ENCODE results near the gene MUC4. TPM values are rescaled to one million over a fixed set of nuclear protein-coding genes. Genes with fewer than 3 reads are reported as not detected.
A peak's percentile ranks its signal among the peaks of the same experiment; 100 is the strongest.

The MUC4 gene
- total and polyA plus RNA-seq, 10 of the 15 experiments (the other 5 are each of a cell fraction or from before 2014, with no cell fraction given) = 0.02 to 0.46 (median 0.27) TPM; not detected in 4

DNA sequence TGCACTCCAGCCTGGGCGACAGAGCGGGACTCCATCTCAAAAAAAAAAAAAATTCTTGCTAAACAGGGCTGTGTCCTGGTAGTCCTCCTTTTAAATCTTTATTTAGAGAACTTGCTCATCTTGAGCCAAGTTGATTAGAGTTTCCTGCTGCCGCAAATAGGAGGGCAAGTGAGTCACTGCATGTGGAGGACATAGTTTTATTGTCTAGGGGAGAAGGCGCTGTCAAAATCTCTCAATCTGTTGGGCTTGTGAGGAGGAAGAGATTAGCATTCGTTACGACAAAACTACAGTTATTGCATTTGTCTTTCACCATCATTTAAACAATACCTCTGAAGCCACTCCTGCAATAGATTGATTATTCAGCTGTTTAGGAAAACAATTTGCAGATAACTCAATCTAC, 11.5 kb downstream of the MUC4 start:
- H3K79me2 ChIP-seq (ENCODE audit: control insufficient read depth, insufficient read depth, low read length) = no peaks in the 10 kb centered on the region
- no peak overlapping the region for H3K27ac ChIP-seq (ENCODE audit: control insufficient read depth, insufficient read depth)
- no peak overlapping the region for H3K9ac ChIP-seq (ENCODE audit: control insufficient read depth, insufficient read depth, low read length)
- CTCF ChIA-PET = no interaction called here
- POLR2A ChIA-PET = interaction anchor here (0.6 kb wide), 1 partner anchor 51 kb away, joined by 4 read pairs; no protein-coding TSS in a partner anchor
- no peak overlapping the region for H3K4me2 ChIP-seq (ENCODE audit: control insufficient read depth, insufficient read depth)
- BruUV-seq (replicated peaks) = no TSS peak
- no peaks in the 10 kb centered on the region for H3K36me3 ChIP-seq (ENCODE audit: control insufficient read depth in 2 of 2, insufficient read depth in 2 of 2, low read length in 1 of 2)
- intact Hi-C loops (cut with micrococcal nuclease; ENCODE audit: unreplicated experiment) (no loop called here), in situ Hi-C loops (cut with MboI) (no loop called here)
- RAD21 ChIA-PET (ENCODE audit: unreplicated experiment) = interaction anchor here (0.7 kb wide), 1 partner anchor 101 kb away, joined by 4 read pairs; no protein-coding TSS in a partner anchor
- ATAC-seq (no peak), FAIRE-seq (peak; percentile 27), DNase-seq (ENCODE audit: low read depth, low spot score) (no peak)
- no peaks in the 10 kb centered on the region; the same call in 2 of the 3 replicates for H3K9me3 ChIP-seq (replicated peaks; ENCODE audit: control insufficient read depth, insufficient read depth, low read length)
- no peak overlapping the region for H2AFZ ChIP-seq (ENCODE audit: control insufficient read depth, low read depth, low read length)
- peaks cover 0 to 5% of the 10 kb centered on the region in 2 experiments; a peak in 3 of 4 replicates for H3K27me3 ChIP-seq (replicated peaks in 1 of 2; ENCODE audit: control insufficient read depth in 2 of 2, insufficient read depth in 2 of 2, low read length in 1 of 2)
- SMC1A ChIA-PET (ENCODE audit: uncharacterized antibody, unreplicated experiment) = no interaction called here
- WGBS (ENCODE audit: insufficient coverage, insufficient replicate concordance, low lambda C conversion rate, missing lambda C conversion rate) = 78% methylated on average over 6 of the region's 6 CpGs
- H4K20me1 ChIP-seq (ENCODE audit: control insufficient read depth, insufficient read depth) = no peaks in the 10 kb centered on the region
- H3K4me1 ChIP-seq (ENCODE audit: control insufficient read depth, insufficient read depth, low read length) = no peaks in the 10 kb centered on the region
- H3K4me3 ChIP-seq = no peak overlapping the region
- TF ChIP-seq, protein P1, sequence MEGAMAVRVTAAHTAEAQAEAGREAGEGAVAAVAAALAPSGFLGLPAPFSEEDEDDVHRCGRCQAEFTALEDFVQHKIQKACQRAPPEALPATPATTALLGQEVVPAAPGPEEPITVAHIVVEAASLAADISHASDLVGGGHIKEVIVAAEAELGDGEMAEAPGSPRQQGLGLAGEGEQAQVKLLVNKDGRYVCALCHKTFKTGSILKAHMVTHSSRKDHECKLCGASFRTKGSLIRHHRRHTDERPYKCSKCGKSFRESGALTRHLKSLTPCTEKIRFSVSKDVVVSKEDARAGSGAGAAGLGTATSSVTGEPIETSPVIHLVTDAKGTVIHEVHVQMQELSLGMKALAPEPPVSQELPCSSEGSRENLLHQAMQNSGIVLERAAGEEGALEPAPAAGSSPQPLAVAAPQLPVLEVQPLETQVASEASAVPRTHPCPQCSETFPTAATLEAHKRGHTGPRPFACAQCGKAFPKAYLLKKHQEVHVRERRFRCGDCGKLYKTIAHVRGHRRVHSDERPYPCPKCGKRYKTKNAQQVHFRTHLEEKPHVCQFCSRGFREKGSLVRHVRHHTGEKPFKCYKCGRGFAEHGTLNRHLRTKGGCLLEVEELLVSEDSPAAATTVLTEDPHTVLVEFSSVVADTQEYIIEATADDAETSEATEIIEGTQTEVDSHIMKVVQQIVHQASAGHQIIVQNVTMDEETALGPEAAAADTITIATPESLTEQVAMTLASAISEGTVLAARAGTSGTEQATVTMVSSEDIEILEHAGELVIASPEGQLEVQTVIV (IDR thresholded peaks at IDR 0.05; ENCODE audit: borderline replicate concordance, partially characterized antibody) = no peak
- TF ChIP-seq, protein P2, sequence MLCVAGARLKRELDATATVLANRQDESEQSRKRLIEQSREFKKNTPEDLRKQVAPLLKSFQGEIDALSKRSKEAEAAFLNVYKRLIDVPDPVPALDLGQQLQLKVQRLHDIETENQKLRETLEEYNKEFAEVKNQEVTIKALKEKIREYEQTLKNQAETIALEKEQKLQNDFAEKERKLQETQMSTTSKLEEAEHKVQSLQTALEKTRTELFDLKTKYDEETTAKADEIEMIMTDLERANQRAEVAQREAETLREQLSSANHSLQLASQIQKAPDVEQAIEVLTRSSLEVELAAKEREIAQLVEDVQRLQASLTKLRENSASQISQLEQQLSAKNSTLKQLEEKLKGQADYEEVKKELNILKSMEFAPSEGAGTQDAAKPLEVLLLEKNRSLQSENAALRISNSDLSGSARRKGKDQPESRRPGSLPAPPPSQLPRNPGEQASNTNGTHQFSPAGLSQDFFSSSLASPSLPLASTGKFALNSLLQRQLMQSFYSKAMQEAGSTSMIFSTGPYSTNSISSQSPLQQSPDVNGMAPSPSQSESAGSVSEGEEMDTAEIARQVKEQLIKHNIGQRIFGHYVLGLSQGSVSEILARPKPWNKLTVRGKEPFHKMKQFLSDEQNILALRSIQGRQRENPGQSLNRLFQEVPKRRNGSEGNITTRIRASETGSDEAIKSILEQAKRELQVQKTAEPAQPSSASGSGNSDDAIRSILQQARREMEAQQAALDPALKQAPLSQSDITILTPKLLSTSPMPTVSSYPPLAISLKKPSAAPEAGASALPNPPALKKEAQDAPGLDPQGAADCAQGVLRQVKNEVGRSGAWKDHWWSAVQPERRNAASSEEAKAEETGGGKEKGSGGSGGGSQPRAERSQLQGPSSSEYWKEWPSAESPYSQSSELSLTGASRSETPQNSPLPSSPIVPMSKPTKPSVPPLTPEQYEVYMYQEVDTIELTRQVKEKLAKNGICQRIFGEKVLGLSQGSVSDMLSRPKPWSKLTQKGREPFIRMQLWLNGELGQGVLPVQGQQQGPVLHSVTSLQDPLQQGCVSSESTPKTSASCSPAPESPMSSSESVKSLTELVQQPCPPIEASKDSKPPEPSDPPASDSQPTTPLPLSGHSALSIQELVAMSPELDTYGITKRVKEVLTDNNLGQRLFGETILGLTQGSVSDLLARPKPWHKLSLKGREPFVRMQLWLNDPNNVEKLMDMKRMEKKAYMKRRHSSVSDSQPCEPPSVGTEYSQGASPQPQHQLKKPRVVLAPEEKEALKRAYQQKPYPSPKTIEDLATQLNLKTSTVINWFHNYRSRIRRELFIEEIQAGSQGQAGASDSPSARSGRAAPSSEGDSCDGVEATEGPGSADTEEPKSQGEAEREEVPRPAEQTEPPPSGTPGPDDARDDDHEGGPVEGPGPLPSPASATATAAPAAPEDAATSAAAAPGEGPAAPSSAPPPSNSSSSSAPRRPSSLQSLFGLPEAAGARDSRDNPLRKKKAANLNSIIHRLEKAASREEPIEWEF (IDR thresholded peaks at IDR 0.05; ENCODE audit: insufficient replicate concordance, low read depth, low read length) = no peak
- TF ChIP-seq, protein P3, sequence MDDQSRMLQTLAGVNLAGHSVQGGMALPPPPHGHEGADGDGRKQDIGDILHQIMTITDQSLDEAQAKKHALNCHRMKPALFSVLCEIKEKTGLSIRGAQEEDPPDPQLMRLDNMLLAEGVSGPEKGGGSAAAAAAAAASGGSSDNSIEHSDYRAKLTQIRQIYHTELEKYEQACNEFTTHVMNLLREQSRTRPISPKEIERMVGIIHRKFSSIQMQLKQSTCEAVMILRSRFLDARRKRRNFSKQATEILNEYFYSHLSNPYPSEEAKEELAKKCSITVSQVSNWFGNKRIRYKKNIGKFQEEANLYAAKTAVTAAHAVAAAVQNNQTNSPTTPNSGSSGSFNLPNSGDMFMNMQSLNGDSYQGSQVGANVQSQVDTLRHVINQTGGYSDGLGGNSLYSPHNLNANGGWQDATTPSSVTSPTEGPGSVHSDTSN (IDR thresholded peaks at IDR 0.05; ENCODE audit: insufficient replicate concordance, low read depth, low read length) = no peak
- TF ChIP-seq TCF7 (IDR thresholded peaks at IDR 0.05; ENCODE audit: borderline replicate concordance) (no peak), CHD4 (IDR thresholded peaks at IDR 0.05) (no peak), SIN3A (IDR thresholded peaks at IDR 0.05; ENCODE audit: low read depth, low read length) (no peak), MYB (IDR thresholded peaks at IDR 0.05; ENCODE audit: borderline replicate concordance, low read depth, low read length) (no peak)
- TF ChIP-seq, protein P4, sequence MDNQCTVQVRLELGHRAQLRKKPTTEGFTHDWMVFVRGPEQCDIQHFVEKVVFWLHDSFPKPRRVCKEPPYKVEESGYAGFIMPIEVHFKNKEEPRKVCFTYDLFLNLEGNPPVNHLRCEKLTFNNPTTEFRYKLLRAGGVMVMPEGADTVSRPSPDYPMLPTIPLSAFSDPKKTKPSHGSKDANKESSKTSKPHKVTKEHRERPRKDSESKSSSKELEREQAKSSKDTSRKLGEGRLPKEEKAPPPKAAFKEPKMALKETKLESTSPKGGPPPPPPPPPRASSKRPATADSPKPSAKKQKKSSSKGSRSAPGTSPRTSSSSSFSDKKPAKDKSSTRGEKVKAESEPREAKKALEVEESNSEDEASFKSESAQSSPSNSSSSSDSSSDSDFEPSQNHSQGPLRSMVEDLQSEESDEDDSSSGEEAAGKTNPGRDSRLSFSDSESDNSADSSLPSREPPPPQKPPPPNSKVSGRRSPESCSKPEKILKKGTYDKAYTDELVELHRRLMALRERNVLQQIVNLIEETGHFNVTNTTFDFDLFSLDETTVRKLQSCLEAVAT (IDR thresholded peaks at IDR 0.05) = no peak
- TF ChIP-seq, protein P5, sequence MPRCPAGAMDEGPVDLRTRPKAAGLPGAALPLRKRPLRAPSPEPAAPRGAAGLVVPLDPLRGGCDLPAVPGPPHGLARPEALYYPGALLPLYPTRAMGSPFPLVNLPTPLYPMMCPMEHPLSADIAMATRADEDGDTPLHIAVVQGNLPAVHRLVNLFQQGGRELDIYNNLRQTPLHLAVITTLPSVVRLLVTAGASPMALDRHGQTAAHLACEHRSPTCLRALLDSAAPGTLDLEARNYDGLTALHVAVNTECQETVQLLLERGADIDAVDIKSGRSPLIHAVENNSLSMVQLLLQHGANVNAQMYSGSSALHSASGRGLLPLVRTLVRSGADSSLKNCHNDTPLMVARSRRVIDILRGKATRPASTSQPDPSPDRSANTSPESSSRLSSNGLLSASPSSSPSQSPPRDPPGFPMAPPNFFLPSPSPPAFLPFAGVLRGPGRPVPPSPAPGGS (IDR thresholded peaks at IDR 0.05; ENCODE audit: borderline replicate concordance, insufficient read depth, low read depth, low read length, poor library complexity, severe bottlenecking) = peak; percentile 39

Data from GM12878 (cell line).